CD8-positive, alpha-beta memory T cell (primary cell): ENCODE data around the gene TMEM59. TPM values are rescaled to one million over a fixed set of nuclear protein-coding genes. Genes with fewer than 3 reads are reported as not detected.
"Not testable (repeated sequence)": the region's sequence is repeated elsewhere in the genome, so short reads cannot be mapped to it uniquely, and the experiment has no call there.

Experiments
- CTCF ChIA-PET: fragments of 350-600 bp; sonication (Branson Sonifier 250); formaldehyde crosslinking; loops from one replicate; lab custom pipeline; 2021; ENCODE audit warnings: antibody characterized with exemption; lab: Charles Lee
- POLR2A ChIA-PET: fragments of 350-600 bp; sonication (Branson Sonifier 250); formaldehyde crosslinking; loops from one replicate; lab custom pipeline; 2021; ENCODE audit warnings: antibody characterized with exemption; lab: Charles Lee
- DNase-seq, 5 donors: peaks; one replicate each; pipeline versions ENCODE4 v3.0.0 to v3.0.0-alpha.2; 2020 to 2022; ENCODE audit warnings: mixed read lengths in 1 of 5
- H3K27ac ChIP-seq: one replicate; pipeline ENCODE4 v1.7.0; 2013; ENCODE audit warnings: low read depth, mild to moderate bottlenecking, low read length, moderate library complexity
- H3K27me3 ChIP-seq: 2 replicates; pipeline ENCODE4 v1.7.0; 2013; ENCODE audit warnings: low read length, mild to moderate bottlenecking; ENCODE audit not compliant: insufficient read depth, poor library complexity, severe bottlenecking
- H3K36me3 ChIP-seq: 2 replicates; pipeline ENCODE4 v1.7.0; 2013; ENCODE audit warnings: mild to moderate bottlenecking, low read length, moderate library complexity; ENCODE audit not compliant: insufficient read depth
- H3K4me1 ChIP-seq: 2 replicates; pipeline ENCODE4 v1.7.0; 2013; ENCODE audit warnings: mild to moderate bottlenecking, low read length, moderate library complexity; ENCODE audit not compliant: insufficient read depth
- H3K4me3 ChIP-seq: 2 replicates; pipeline ENCODE4 v1.7.0; 2013; ENCODE audit warnings: mild to moderate bottlenecking, low read length
- H3K9me3 ChIP-seq: 2 replicates; pipeline ENCODE4 v1.7.0; 2013; ENCODE audit warnings: mild to moderate bottlenecking, low read length
- H3K27ac Mint-ChIP-seq, 8 donors: one replicate each; pipeline ENCODE4 v1.8.0; 2020 to 2021; ENCODE audit warnings: mixed read lengths in 8 of 8, mild to moderate bottlenecking in 6 of 8, inconsistent platforms in 3 of 8, moderate library complexity in 3 of 8
- H3K27me3 Mint-ChIP-seq, 2 donors: one replicate each; pipeline ENCODE4 v1.8.0; 2020 to 2021; ENCODE audit warnings: mixed read lengths in 2 of 2, mild to moderate bottlenecking in 1 of 2, moderate library complexity in 1 of 2
- H3K36me3 Mint-ChIP-seq, 3 donors: one replicate each; pipeline ENCODE4 v1.8.0; 2020 to 2021; ENCODE audit warnings: mixed read lengths in 3 of 3, inconsistent platforms in 1 of 3, mild to moderate bottlenecking in 1 of 3
- H3K4me1 Mint-ChIP-seq, 3 donors: one replicate each; pipeline ENCODE4 v1.8.0; 2020 to 2021; ENCODE audit warnings: mixed read lengths in 3 of 3, inconsistent platforms in 1 of 3, mild to moderate bottlenecking in 1 of 3
- H3K4me3 Mint-ChIP-seq, 7 donors: one replicate each; pipeline ENCODE4 v1.8.0; 2020 to 2021; ENCODE audit warnings: mixed read lengths in 7 of 7, mild to moderate bottlenecking in 6 of 7, moderate library complexity in 4 of 7, inconsistent platforms in 2 of 7
- H3K9me3 Mint-ChIP-seq, 5 donors: one replicate each; pipeline ENCODE4 v1.8.0; 2020 to 2022; ENCODE audit warnings: mixed read lengths in 5 of 5, mild to moderate bottlenecking in 3 of 5, moderate library complexity in 2 of 5, inconsistent platforms in 1 of 5
- polyA plus RNA-seq: library from polyadenylated mRNA; unstranded; fragments of 300-500 nt; fragmentation: Illumina TruSeq; gene quantifications from one replicate; pipeline ENCODE4 v1.2.3, GENCODE V29; 2021
- total RNA-seq, 2 experiments: library from RNA; stranded (reverse); gene quantifications; one replicate each; pipeline ENCODE4 v1.2.3, GENCODE V29; 2021

The TMEM59 gene, protein sequence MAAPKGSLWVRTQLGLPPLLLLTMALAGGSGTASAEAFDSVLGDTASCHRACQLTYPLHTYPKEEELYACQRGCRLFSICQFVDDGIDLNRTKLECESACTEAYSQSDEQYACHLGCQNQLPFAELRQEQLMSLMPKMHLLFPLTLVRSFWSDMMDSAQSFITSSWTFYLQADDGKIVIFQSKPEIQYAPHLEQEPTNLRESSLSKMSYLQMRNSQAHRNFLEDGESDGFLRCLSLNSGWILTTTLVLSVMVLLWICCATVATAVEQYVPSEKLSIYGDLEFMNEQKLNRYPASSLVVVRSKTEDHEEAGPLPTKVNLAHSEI
- 100 to 1,000 TPM; 140 to 149 TPM for total RNA-seq
- 580 TPM for polyA plus RNA-seq

DNA sequence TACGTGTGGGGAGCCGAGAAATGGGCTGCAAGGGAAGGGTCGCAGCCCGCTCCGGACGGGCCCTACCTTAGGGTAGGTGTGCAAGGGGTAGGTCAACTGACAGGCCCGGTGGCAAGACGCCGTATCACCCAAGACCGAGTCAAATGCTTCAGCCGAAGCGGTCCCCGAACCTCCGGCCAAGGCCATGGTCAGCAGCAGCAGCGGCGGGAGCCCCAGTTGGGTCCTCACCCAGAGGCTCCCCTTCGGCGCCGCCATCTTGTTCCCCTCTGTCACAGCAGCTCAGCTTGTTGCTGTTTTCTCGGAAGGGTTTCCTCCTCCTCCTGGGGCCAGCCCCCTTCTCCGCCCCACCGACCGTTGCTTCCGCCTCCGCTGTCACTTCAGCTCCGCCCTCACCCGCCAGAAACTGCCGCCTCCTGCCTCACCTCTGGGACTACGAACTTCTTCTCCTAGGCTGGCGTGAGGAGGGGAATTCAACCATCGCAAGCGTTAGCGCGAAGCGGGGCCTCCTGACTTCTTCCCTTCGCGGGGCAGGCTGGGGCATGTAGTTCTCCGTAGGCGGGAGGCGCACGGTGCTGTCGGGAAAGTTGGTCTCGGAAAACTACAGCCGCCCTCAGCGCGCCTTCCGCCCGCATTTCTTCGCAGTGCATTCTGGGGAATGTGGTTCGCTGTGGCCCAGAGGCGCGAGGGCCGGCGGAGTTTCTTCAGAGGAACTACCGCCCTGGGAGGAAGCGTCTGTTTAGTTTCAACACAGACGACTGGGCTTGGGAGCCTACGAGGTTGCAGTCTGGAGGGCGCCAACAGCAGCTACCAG lies at the start of gene TMEM59, which contains the start of gene TCEANC2:
TMEM59 (minus strand) TSS at position 271 of the 811 bp plus-strand sequence; CDS start at position 255, 16 bp downstream.
TCEANC2 (plus strand) TSS at position 675 of the 811 bp plus-strand sequence. CDS start 815 bp downstream, outside the sequence.
- no peaks in the 10 kb centered on the region for H3K9me3 Mint-ChIP-seq
- H3K36me3 Mint-ChIP-seq = peaks cover 5 to 20% (median 13%) of the 10 kb centered on the region in 3 donors
- H3K27ac Mint-ChIP-seq = no peak within 1 kb of the TSS
- peak within 1 kb of the TSS; percentile 93 for H3K4me3 ChIP-seq
- ChIA-PET CTCF (interaction anchor here (0.7 to 1.7 kb wide), 4 partner anchors 20 to 709 kb away, joined by 3 to 4 read pairs (median 3); no protein-coding TSS in a partner anchor), POLR2A (interaction anchor here (0.6 to 1.9 kb wide), 5 partner anchors 9 to 436 kb away, joined by 3 to 24 read pairs (median 3); partner anchors contain the start of genes IFT25 and LRRC42)
- peaks cover 35 to 60% (median 58%) of the 10 kb centered on the region in 3 donors for H3K4me1 Mint-ChIP-seq
- no peaks in the 10 kb centered on the region for H3K27me3 Mint-ChIP-seq
- peak; percentile 94 to 99 (median 98) for DNase-seq
- H3K36me3 ChIP-seq = no peaks in the 10 kb centered on the region
- no peaks in the 10 kb centered on the region for H3K9me3 ChIP-seq
- H3K27me3 ChIP-seq = no peaks in the 10 kb centered on the region
- H3K4me1 ChIP-seq = peaks cover 46% of the 10 kb centered on the region
- H3K4me3 Mint-ChIP-seq = no peak within 1 kb of the TSS
- H3K27ac ChIP-seq = peak within 1 kb of the TSS; percentile 93

DNA sequence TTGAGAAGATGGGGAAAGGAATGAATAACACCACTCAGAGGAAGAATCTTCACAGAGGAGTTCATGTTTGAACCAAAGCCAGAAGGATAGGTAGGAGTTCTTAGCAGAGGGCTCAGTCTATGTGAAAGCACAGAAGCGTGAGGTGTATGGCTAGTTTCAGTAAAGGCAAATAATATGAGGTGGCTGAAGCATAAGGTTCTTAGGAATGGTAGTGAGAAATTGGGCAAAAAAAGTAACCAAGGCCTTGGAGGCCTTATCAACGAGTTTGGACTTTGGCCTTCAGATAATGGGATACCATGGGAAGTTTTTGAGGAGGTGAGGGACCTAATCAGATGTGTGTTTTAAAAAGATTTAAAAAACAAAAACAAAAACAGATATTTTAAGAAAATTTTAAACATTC lies 47.5 kb upstream of the TMEM59 start:
- ChIA-PET CTCF (no interaction called here), POLR2A (no interaction called here)
- H3K4me3 ChIP-seq = no peak overlapping the region
- H3K27ac ChIP-seq = no peak overlapping the region
- peaks cover 11% of the 10 kb centered on the region for H3K36me3 ChIP-seq
- H3K27ac Mint-ChIP-seq = peak overlapping the region in 1 of 8 donors; percentile 43
- H3K9me3 Mint-ChIP-seq = no peaks in the 10 kb centered on the region
- H3K36me3 Mint-ChIP-seq = peaks cover 0 to 56% (median 27%) of the 10 kb centered on the region in 3 donors
- no peaks in the 10 kb centered on the region for H3K4me1 ChIP-seq
- H3K4me3 Mint-ChIP-seq = no peak overlapping the region
- no peak for DNase-seq
- H3K4me1 Mint-ChIP-seq = no peaks in the 10 kb centered on the region
- H3K27me3 ChIP-seq = no peaks in the 10 kb centered on the region
- no peaks in the 10 kb centered on the region for H3K27me3 Mint-ChIP-seq
- H3K9me3 ChIP-seq = no peaks in the 10 kb centered on the region

DNA sequence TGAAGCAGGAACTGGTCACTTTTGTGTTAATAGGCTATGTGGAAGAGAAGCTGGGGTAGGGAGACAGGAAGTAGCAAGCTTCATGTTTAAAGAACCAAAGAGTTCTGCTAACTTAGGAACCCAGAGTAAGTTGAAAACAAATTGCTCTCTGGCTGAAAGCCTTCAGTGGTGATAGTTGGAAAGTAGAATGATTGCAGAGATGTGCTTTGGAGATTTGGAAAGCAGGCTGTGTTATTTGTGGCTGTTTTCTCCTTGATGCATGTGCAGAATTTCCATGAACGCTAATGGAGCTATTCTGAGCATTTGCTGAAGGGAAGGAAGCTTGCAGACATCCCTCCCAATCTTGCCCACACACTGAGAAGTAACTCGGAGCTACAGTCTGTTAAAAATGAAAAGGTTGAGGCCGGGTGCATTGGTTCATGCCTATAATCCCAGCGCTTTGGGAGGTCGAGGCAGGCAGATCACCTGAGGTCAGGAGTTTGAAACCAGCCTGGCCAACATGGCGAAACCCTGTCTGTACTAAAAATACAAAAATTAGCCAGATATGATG lies 46.1 kb upstream of the TMEM59 start:
- peak overlapping the region in 1 of 8 donors; percentile 3 for H3K27ac Mint-ChIP-seq
- H3K4me3 Mint-ChIP-seq = no peak overlapping the region
- peaks cover 0 to 65% (median 27%) of the 10 kb centered on the region in 3 donors for H3K36me3 Mint-ChIP-seq
- ChIA-PET POLR2A (no interaction called here), CTCF (interaction anchor here (1.4 kb wide), 1 partner anchor 24 kb away, joined by 3 read pairs; no protein-coding TSS in a partner anchor)
- Histone ChIP-seq H3K36me3 (peaks cover 11% of the 10 kb centered on the region), H3K9me3 (no peaks in the 10 kb centered on the region), H3K4me3 (no peak overlapping the region), H3K27me3 (no peaks in the 10 kb centered on the region), H3K27ac (no peak overlapping the region), H3K4me1 (no peaks in the 10 kb centered on the region)
- no peaks in the 10 kb centered on the region for H3K4me1 Mint-ChIP-seq
- H3K9me3 Mint-ChIP-seq = no peaks in the 10 kb centered on the region
- DNase-seq = no peak
- H3K27me3 Mint-ChIP-seq = no peaks in the 10 kb centered on the region

DNA sequence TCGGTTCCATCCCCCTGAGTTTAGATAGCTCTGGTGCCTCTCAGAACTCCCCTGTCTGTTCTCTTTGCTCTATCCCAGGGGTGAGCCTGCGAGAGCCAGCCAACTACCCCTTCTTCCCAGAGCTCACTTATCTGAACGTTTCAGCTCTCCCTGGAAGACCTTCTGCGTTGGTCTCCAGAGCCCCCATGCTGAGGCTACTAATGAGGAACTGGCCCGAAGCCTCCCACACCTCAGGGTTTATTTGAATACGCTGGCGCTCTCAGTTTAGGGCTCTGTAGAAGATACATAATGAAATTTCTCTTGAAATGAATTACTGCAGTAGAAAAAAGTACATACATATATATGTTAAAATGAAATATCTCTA lies 43.9 kb upstream of the TMEM59 start:
- H3K36me3 Mint-ChIP-seq = peaks cover 0 to 72% (median 23%) of the 10 kb centered on the region in 3 donors

DNA sequence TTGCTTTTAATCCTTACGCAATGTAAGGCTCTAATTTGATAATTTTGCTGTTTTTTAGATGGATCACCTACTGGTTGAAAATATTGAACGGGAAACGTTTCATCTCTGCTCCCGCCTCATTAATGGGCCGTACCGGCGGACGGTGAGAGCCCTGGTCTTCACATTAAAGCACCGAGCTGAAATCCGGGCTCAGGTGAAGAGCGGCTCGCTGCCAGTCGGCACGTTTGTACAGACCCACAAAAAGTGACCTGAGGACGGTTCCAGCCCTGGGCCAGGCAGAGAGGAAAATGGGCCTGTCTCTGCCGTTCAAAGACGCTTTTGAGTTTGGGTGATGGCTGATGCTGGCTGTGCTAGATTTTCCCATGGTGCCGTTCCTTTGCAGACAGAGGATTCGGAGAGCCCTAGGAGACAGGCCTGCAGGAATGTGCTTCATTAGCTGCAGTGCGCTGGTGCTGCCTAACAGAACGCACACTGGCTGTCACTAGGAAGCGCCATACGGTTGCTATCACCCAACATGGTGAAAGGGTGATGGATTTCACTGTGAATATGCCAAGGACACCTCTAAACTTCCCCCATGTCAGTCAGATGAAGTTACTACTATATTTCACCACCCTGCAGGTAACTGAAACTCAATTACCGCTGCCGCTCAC lies 43.3 kb upstream of the TMEM59 start:
- ChIA-PET POLR2A (no interaction called here), CTCF (no interaction called here)
- no peaks in the 10 kb centered on the region for H3K27me3 Mint-ChIP-seq
- H3K4me3 Mint-ChIP-seq = no peak overlapping the region
- DNase-seq = no peak
- no peaks in the 10 kb centered on the region for H3K9me3 ChIP-seq
- no peak overlapping the region for H3K4me3 ChIP-seq
- H3K27me3 ChIP-seq = no peaks in the 10 kb centered on the region
- no peaks in the 10 kb centered on the region for H3K4me1 Mint-ChIP-seq
- peaks cover 0 to 72% (median 23%) of the 10 kb centered on the region in 3 donors for H3K36me3 Mint-ChIP-seq
- peak overlapping the region in 1 of 8 donors; percentile 23 for H3K27ac Mint-ChIP-seq
- H3K4me1 ChIP-seq = no peaks in the 10 kb centered on the region
- H3K36me3 ChIP-seq = peaks cover 11% of the 10 kb centered on the region
- no peak overlapping the region for H3K27ac ChIP-seq
- H3K9me3 Mint-ChIP-seq = no peaks in the 10 kb centered on the region

More for the DNA sequence above, 43.9 kb upstream of the TMEM59 start:
- Histone ChIP-seq H3K36me3 (peaks cover 11% of the 10 kb centered on the region), H3K9me3 (no peaks in the 10 kb centered on the region), H3K4me1 (no peaks in the 10 kb centered on the region), H3K27ac (no peak overlapping the region), H3K27me3 (no peaks in the 10 kb centered on the region), H3K4me3 (no peak overlapping the region)
- Mint-ChIP-seq H3K27ac (no peak overlapping the region), H3K27me3 (no peaks in the 10 kb centered on the region), H3K4me3 (no peak overlapping the region), H3K4me1 (no peaks in the 10 kb centered on the region), H3K9me3 (no peaks in the 10 kb centered on the region)
- ChIA-PET POLR2A (no interaction called here), CTCF (no interaction called here)
- no peak for DNase-seq

DNA sequence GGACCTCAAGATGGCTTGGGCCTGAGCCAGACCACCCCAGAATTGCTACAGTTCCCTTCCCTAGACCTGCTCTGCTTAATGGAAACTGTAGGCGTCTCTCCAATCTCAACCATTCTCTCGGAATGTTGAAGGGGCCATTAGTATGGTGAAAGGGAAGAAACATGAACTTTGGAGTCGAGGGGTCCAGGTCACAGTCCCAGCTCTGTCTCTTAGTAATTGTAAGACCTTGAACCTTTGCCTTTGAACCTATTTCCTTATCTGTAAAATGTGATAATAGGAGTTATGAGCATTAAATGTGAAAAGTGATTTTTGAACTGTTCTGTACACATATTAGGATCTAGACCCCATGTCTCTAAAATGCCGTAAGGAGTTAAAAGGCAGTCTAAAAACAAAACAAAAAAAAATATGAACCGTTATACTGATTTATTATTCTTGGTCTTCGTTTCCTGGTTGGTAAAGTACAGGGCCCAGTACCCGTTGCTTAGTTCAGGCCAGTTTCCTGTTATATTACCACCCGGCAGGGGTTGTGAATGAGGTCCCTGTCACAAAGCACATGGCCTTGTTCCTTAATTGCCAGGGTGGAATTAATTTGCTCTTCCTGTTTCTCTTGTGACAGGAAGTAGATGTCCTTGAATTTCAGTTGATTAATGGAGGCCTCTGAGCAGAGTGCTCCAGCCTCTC lies 42.7 kb upstream of the TMEM59 start:
- peaks cover 11% of the 10 kb centered on the region for H3K36me3 ChIP-seq
- H3K4me3 ChIP-seq = no peak overlapping the region
- Mint-ChIP-seq H3K4me1 (no peaks in the 10 kb centered on the region), H3K36me3 (peaks cover 0 to 71% (median 23%) of the 10 kb centered on the region in 3 donors), H3K27ac (no peak overlapping the region), H3K27me3 (no peaks in the 10 kb centered on the region), H3K4me3 (no peak overlapping the region), H3K9me3 (no peaks in the 10 kb centered on the region)
- ChIA-PET POLR2A (no interaction called here), CTCF (no interaction called here)
- H3K27me3 ChIP-seq = no peaks in the 10 kb centered on the region
- H3K27ac ChIP-seq = no peak overlapping the region
- H3K9me3 ChIP-seq = no peaks in the 10 kb centered on the region
- no peaks in the 10 kb centered on the region for H3K4me1 ChIP-seq
- DNase-seq = no peak

DNA sequence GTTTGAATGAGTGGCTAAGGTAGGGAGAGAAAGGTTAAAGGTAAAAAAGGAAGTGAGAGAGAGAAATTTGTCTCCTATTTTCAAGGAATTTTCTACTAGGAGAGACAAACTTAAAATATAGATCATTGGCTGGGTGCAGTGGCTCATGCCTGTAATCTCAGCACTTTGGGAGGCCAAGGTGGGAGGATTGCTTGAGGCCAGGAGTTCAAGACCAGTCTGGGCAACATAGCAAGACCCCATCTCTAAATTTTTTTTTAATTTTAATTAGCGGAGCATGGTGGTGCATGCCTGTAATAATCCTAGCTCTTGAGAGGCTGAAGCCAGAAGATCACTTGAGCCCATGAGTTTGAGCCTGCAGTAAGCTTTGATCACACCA lies 41.7 kb upstream of the TMEM59 start:
- H3K4me3 Mint-ChIP-seq, H3K4me1 ChIP-seq, H3K4me1 Mint-ChIP-seq, DNase-seq, H3K4me3 ChIP-seq, H3K27me3 ChIP-seq, H3K9me3 Mint-ChIP-seq, POLR2A ChIA-PET, H3K9me3 ChIP-seq, CTCF ChIA-PET, H3K27ac ChIP-seq, H3K27me3 Mint-ChIP-seq: not testable (repeated sequence)
- peaks cover 0 to 66% (median 21%) of the 10 kb centered on the region in 3 donors for H3K36me3 Mint-ChIP-seq
- H3K27ac Mint-ChIP-seq = peak overlapping the region in 1 of 8 donors; percentile 48
- H3K36me3 ChIP-seq = peaks cover 11% of the 10 kb centered on the region
